Gastrocnemius medialis (tissue), 4 donors: ENCODE data around the gene MYCBP2.

ENCODE experiments used
- CTCF ChIP-seq, 5 experiments: fragments of 450-650 bp in 3 of 5; fragments of 200-600 bp in 2 of 5; sonication (generic) in 2 of 5; IDR thresholded peaks in 4 of 5; conservative IDR thresholded peaks in 1 of 5; 1 replicate in 4 of 5; 2 replicates in 1 of 5; pipeline ENCODE4 v1.5.1; 2016 to 2019; ENCODE audit warnings: antibody characterized with exemption in 5 of 5, mild to moderate bottlenecking in 3 of 5, moderate library complexity in 3 of 5
- POLR2A ChIP-seq, 2 donors: fragments of 450-650 bp; IDR thresholded peaks; one replicate each; pipeline ENCODE4 v1.6.1; 2017; ENCODE audit warnings: antibody characterized with exemption in 2 of 2, mild to moderate bottlenecking in 2 of 2, moderate library complexity in 2 of 2

- no peak for TF ChIP-seq CTCF (IDR thresholded peaks at IDR 0.05 in 4 of 5, conservative IDR thresholded peaks at IDR 0.05 in 1 of 5)
- TF ChIP-seq POLR2A (IDR thresholded peaks at IDR 0.05), result no peak
These were observed 14.6 kb downstream of the MYCBP2 start for GRCh38 chr13:77312311-77312710.
